ENCODE data around the gene ZNF652.

- TF ChIP-seq GATA2 (IDR thresholded peaks at IDR 0.05; ENCODE audit: low read depth, low read length) (no peak), GATA3 (IDR thresholded peaks at IDR 0.05; ENCODE audit: low read depth, low read length) (no peak)
These were observed 19.5 kb downstream of the ZNF652 start for GRCh38 chr17:49342575-49342936.
